ES-I3 (cell line): Measurements from ENCODE around the gene TMEM18.

Source experiments
- H3K36me3 ChIP-seq: 2 replicates; pipeline ENCODE4 v1.6.1; 2013; ENCODE audit warnings: mild to moderate bottlenecking, low read length, control low read depth, moderate library complexity; ENCODE audit not compliant: insufficient read depth
- H3K4me1 ChIP-seq: 2 replicates; pipeline ENCODE4 v1.6.1; 2013; ENCODE audit warnings: mild to moderate bottlenecking, control low read depth, low read length; ENCODE audit not compliant: insufficient read depth
- H3K9ac ChIP-seq: 2 replicates; pipeline ENCODE4 v1.6.1; 2013; ENCODE audit warnings: low read depth, mild to moderate bottlenecking, low read length, moderate library complexity
- H3K9me3 ChIP-seq: 2 replicates; pipeline ENCODE4 v1.6.1; 2013; ENCODE audit warnings: mild to moderate bottlenecking, low read length, moderate library complexity; ENCODE audit not compliant: control insufficient read depth, insufficient read depth

The TMEM18 gene

DNA sequence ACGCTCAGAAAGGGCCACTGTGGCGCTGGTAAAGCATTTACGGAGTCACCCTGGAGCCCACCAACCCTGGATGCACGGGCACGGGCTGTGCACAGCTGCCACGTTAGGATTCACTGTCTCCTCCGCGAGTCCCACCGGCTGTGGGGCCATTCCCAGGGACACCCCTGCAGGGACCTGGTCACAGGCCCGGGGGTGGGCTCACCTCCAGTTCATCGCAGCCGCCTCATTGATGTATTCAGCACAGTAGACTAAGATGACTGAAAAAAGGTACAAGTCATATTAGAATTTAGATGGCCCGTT is 4.7 kb downstream of the TMEM18 start:
- peaks cover 3% of the 10 kb centered on the region; the same call in 1 of the 2 replicates for H3K36me3 ChIP-seq

DNA sequence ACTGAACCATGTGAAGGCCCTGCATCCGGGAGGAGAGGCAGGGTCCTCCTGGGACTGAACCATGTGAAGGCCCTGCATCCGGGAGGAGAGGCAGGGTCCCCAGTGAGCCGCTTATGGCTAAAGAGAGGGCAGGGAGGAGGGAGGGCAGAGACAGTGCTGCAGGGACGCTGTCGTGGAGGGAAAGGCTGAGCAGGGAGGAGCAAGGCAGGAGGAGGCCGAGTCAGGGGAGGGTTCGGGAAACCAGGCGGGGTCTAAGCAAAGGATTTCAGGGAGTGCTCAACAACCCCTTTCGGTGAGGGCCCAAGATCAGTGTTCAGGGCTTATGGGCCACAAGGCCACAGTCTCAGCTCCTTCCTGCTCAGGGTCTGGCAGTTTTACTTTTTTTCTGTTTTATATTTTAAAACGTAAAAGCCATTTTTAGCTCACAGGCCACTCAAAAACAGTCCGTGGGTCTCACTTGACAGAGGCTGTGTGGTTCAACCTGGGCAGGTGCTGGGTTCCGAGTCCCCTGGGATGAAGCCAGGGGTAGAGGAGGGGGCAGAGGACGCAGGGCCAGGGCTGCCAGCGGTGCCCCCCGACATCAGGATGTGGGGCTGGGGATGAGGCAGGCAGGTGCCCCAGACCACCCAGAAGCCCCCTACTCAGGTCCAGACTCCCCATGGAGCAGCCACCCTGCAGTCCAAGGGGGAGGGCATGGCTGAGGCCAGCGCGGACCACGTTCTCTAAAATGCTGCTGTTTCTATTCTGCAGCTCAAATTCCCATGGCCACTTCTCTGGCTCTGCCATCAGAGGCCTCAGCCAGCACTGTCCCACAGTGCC is 5.2 kb downstream of the TMEM18 start:
- no peaks in the 10 kb centered on the region for H3K9me3 ChIP-seq
- peaks cover 16% of the 10 kb centered on the region; the same call in 1 of the 2 replicates for H3K4me1 ChIP-seq
- H3K9ac ChIP-seq: no peak overlapping the region
- peaks cover 3% of the 10 kb centered on the region; the same call in 1 of the 2 replicates for H3K36me3 ChIP-seq

More for the DNA sequence above, 4.7 kb downstream of the TMEM18 start:
- Histone ChIP-seq H3K4me1 (peaks cover 16% of the 10 kb centered on the region; the same call in 1 of the 2 replicates), H3K9me3 (no peaks in the 10 kb centered on the region), H3K9ac (no peak overlapping the region)

DNA sequence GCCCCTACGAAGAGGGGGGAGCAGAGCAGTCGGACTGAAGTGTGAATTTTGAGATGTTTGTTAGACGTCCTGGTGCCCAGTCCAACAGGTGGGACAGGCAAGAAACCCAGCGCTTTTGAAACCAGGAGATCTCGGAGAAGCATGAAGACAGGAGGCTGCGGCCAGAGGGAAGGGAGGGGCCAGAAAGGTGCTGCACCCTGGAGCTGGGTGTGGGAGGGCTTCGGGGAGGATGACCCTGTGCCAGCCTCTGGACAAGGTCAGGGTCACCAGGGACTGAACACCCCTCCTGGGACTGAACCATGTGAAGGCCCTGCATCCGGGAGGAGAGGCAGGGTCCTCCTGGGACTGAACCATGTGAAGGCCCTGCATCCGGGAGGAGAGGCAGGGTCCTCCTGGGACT is 6.1 kb downstream of the TMEM18 start:
- Histone ChIP-seq H3K4me1 (peaks cover 16% of the 10 kb centered on the region; the same call in 1 of the 2 replicates), H3K9ac (no peak overlapping the region), H3K36me3 (peaks cover 3% of the 10 kb centered on the region), H3K9me3 (0 out of 2 replicates have a peak, but pooled peaks cover 7% of the 10 kb centered on the region)

DNA sequence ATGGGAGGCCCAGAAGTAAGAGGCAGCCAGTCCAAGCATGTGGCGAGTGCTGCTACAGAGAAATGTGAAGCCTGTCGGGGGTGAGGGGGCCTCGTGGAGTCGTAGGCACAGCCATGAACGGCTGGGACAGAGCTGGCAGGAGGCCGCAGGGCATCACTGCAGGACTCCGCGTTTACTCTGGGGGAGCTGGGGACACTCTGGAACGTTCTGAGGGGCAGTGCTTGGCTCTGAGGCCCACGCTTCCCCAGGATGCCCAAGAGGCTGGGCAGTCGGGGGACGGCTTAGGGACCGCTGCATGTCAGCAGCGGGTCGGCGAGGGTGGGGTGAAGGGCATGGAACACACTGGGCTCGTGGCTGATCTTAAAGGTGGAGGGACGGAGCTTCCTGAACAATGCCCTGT is 6.6 kb downstream of the TMEM18 start:
- H3K9ac ChIP-seq: no peak overlapping the region

DNA sequence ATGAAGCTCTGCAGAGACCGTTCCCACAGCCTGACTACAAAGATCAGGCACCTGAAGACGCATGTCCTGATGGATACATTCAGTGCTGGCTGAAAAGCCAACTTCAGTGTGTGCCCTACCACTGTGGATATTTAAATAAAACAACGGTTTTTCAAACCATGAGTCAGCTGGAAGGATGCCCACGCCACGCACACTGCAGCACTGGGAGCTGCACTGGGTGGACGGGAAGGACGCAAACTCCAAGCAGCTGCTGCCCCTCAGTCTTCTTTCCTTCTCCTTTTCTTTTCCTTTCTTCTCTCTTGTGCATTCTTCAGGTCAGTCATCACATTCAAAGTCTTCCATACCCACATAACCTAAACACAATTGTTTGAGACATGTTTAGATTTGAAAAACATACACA is 7.9 kb downstream of the TMEM18 start:
- H3K4me1 ChIP-seq: peaks cover 5% of the 10 kb centered on the region; the same call in 1 of the 2 replicates
- no peak overlapping the region for H3K9ac ChIP-seq
- peaks cover 18% of the 10 kb centered on the region for H3K9me3 ChIP-seq
- H3K36me3 ChIP-seq: peaks cover 6% of the 10 kb centered on the region

More for the DNA sequence above, 6.6 kb downstream of the TMEM18 start:
- H3K36me3 ChIP-seq: peaks cover 3% of the 10 kb centered on the region
- peaks cover 11% of the 10 kb centered on the region for H3K9me3 ChIP-seq
- peaks cover 12% of the 10 kb centered on the region; the same call in 1 of the 2 replicates for H3K4me1 ChIP-seq

DNA sequence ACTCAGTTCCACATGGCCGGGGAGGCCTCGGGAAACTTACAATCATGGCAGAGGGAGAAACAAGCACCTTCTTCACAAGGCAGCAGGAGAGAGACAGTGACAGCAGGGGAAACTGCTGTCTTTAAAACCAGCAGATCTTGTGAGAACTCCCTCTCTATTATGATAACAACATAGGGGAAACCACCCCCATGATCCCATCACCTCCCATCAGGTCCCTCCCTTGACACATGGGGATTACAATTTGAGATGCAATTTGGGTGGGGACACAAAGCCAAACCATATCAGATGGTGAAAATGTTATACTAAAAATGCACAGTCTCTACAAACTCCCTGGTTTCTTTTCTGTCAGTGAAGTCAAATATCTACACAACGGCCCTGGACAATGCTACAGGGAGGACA is 9.2 kb downstream of the TMEM18 start:
- Histone ChIP-seq H3K9ac (no peak overlapping the region), H3K9me3 (peaks cover 18% of the 10 kb centered on the region), H3K4me1 (peaks cover under 1% of the 10 kb centered on the region; the same call in 1 of the 2 replicates), H3K36me3 (peaks cover 6% of the 10 kb centered on the region)

- Histone ChIP-seq H3K9ac (no peak overlapping the region), H3K4me1 (no peaks in the 10 kb centered on the region), H3K36me3 (peaks cover 6% of the 10 kb centered on the region), H3K9me3 (peaks cover 18% of the 10 kb centered on the region)
These were observed 9.7 kb downstream of the TMEM18 start for GRCh38 chr2:667332-667999.

DNA sequence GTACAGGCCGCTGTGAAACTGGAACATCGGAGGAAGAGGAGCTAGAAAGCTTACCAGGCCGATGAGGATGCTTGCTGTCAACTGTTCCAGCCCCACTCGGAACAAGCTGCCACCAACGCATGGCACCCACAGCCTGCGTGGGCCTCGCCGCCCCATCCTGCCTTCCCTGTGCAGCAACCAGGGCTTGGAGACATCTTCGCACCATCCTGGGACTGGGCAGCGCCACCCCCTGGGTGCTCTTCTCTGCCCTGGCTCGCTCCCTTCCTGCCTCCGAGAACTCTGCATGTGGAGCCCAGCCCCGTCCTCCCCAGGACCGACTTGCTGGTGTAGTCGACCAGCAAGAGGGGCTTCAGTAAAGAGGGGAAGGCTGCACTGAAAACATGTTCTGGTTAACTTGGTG is 10.8 kb downstream of the TMEM18 start:
- H3K9me3 ChIP-seq: peaks cover 18% of the 10 kb centered on the region
- H3K9ac ChIP-seq: no peak overlapping the region
- peaks cover 6% of the 10 kb centered on the region for H3K36me3 ChIP-seq
- H3K4me1 ChIP-seq: no peaks in the 10 kb centered on the region

DNA sequence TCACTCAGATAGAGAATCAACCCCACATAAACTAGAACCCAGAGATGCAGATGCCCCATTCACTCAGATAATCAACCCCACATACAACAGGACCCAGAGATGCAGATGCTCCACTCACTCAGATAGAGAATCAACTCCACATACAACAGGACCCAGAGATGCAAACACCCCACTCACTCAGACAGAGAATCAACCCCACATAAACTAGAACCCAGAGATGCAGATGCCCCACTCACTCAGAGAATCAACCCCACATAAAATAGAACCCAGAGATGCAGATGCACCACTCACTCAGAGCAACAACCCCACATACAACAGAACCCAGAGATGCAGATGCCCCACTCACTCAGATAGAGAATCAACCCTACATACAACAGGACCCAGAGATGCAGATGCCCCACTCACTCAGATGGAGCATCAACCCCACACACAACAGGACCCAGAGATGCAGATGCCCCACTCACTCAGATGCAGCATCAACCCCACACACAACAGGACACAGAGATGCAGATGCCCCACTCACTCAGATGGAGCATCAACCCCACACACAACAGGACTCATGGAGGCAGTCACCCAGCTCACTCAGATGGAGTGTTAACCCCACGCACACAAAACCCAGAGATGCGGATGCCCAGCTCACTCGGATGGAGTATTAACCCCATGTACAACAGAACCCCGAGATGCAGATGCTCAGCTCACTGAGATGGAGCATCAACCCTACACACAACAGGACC is 11.7 kb downstream of the TMEM18 start:
- H3K4me1 ChIP-seq: no peaks in the 10 kb centered on the region
- H3K36me3 ChIP-seq: peaks cover 6% of the 10 kb centered on the region
- H3K9ac ChIP-seq: no peak overlapping the region
- H3K9me3 ChIP-seq: peaks cover 18% of the 10 kb centered on the region

- no peak overlapping the region for H3K9ac ChIP-seq
- peaks cover 5% of the 10 kb centered on the region for H3K36me3 ChIP-seq
- no peaks in the 10 kb centered on the region for H3K4me1 ChIP-seq
- peaks cover 18% of the 10 kb centered on the region for H3K9me3 ChIP-seq
These were observed 13.1 kb downstream of the TMEM18 start for GRCh38 chr2:664063-664462.

- H3K9me3 ChIP-seq: peaks cover 18% of the 10 kb centered on the region
- H3K36me3 ChIP-seq: peaks cover 3% of the 10 kb centered on the region
- H3K4me1 ChIP-seq: no peaks in the 10 kb centered on the region
- no peak overlapping the region for H3K9ac ChIP-seq
These were observed 14.0 kb downstream of the TMEM18 start for GRCh38 chr2:663221-663620.

DNA sequence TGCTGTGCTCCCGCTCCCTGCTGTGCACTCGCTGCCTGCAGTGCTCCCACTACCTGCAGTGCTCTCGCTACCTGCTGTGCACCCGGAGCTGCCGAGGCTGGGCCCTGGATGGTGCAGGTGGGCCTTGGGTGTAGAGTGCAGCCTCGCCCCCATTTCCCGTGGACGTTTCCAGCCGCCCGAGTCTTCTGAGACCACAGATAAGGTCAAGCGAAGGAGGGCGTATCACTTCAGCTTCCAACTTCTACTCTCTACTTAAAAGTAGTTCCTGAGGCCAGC is 15.9 kb downstream of the TMEM18 start:
- Histone ChIP-seq H3K36me3 (peaks cover 3% of the 10 kb centered on the region; the same call in 1 of the 2 replicates), H3K9me3 (peaks cover 13% of the 10 kb centered on the region), H3K4me1 (no peaks in the 10 kb centered on the region), H3K9ac (no peak overlapping the region)

DNA sequence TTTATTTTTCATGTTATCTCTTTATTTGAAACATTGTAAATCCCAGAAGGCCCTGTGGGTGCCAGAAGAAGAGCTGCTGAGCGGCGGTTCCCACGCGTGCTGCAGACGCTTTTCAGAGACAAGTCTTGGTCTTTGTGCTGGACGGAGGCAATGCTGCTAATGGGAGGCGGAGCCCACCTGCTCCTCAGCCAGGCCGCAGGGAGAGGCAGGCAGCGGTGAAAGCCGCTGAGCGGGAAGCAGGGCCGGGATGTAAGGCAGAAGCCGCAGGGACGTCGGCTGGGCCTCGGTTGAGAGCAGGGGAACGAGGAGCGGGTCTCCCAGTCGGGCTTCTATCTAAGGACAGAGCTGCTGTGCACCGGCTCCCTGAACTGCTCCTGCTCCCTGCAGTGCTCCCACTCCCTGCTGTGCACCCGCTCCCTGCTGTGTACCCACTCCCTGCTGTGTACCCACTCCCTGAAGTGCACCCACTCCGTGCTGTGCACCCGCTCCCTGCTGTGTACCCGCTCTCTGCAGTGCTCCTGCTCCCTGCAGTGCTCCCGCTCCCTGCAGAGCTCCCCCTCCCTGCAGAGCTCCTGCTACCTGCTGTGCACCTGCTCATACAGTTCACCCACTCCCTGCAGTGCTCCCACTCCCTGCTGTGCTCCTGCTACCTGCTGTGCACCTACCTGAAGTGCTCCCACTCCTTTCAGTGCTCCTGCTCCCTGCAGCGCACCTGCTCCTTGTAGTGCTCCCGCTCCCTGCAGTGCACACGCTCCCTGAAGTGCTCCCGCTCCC is 16.4 kb downstream of the TMEM18 start:
- Histone ChIP-seq H3K9ac (no peak overlapping the region), H3K9me3 (peaks cover 8% of the 10 kb centered on the region), H3K36me3 (peaks cover 3% of the 10 kb centered on the region; the same call in 1 of the 2 replicates), H3K4me1 (no peaks in the 10 kb centered on the region)

DNA sequence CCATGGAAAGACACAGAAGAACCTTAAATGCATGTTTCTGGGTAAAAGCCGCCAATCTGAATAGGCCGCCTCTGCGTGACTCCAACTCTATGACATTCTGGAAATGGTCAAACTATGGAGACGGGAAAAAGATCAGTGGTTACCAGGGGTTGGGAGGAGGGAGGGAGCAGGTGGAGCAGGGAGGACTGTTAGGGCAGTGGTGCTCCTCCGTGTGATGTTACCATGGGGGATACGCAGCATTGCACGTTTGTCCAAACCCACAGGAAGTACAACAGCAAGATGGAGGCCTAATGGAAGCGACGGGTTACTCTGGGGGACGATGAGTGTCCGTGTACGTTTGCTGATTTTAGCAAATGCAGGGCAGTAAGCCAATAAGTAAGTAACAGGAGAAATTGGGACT is 17.2 kb downstream of the TMEM18 start:
- no peaks in the 10 kb centered on the region for H3K4me1 ChIP-seq
- no peak overlapping the region for H3K9ac ChIP-seq
- 0 out of 2 replicates have a peak, but pooled peaks cover under 1% of the 10 kb centered on the region for H3K9me3 ChIP-seq
- peaks cover 1% of the 10 kb centered on the region; the same call in 1 of the 2 replicates for H3K36me3 ChIP-seq
